ENCODE results near the gene GRID2.

The GRID2 gene

DNA sequence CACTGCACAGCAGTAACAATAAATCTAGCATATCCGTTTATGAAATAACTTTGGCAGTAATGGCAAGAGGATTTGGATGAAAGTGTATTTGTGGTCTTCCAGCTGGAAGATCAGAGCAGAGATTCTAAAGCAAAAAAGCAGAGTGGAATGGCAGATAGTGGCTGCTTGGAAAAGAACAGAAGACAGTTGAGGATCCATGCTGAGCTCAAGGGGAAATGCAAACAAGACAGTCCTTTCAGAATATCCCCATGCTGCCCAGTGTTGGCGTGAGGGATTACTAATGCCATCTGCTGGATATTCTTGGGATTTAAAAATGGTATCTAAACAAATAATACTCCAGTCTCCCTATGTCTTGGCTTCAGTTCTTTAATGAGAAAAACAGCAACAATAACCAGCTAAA, 895.7 kb downstream of the GRID2 start:
- DNase-seq (ENCODE audit: low spot score), result peak; percentile 50

DNA sequence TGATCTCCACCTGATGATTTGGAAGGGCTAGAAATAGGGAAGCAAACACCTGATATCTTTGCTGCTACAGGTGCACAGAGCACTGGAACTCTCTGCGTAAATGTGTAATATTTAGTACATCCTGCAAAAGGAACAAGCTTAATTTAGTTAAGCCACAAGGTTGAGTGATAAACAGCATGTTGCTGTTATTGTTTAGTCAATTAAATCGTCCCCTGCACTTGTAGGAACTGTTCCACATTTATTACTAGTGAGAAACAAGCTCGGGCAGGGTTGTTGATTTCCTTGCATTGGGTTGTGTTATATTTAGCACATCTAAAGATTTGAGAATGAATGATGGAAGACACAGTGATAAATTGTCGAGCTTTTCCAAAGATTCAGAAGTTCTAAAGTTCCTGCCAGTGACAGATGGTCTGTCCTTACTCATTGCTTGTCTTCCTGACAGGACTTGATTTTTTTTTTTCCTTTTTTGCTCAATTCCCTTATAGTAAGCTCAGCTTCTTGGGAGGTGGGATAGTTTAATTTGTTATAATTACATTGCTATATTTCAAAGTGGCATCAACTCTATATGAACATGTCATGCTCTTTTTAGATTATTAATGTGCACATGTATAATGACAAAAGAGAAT, 897.8 kb downstream of the GRID2 start:
- DNase-seq (ENCODE audit: low spot score), result no peak

DNA sequence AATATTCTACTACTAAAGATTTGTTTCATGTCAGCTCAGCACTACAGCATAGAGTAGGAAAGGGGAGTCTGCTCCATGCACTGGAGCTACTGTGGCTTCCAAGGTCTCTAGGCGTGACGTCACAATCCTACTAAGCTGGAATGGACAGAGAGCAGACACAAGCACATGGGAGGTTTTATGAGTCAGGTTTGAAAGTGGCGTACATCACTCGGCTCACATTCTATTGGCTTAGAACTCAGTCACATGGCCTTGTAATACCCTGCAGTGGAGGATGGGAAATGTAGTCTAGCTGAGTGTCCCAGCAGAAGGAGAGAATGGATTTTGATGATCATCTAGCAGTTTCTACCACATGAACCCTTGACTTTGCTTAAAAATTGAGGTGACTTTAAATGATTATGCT, 899.9 kb downstream of the GRID2 start:
- no peak for DNase-seq (ENCODE audit: low spot score)

DNA sequence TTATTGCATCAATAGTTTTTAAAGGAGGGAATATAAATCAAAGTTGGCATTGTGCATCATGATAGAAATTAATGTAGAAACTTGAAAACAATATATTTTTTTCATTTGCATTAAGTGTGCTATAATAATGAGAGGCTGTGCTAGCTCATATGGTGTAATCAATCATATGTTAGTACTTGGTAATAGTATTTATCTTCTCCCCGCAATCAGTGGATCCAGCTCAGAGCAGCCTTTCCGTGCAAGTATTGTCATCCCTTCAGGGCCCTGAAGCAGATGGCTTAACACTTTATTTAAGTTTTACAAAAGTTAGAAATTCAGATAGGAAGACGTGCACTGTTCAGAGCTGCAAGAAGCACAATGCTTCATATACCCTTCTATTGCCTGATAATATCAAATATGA, 908.5 kb downstream of the GRID2 start:
- DNase-seq (ENCODE audit: low spot score), result no peak

DNA sequence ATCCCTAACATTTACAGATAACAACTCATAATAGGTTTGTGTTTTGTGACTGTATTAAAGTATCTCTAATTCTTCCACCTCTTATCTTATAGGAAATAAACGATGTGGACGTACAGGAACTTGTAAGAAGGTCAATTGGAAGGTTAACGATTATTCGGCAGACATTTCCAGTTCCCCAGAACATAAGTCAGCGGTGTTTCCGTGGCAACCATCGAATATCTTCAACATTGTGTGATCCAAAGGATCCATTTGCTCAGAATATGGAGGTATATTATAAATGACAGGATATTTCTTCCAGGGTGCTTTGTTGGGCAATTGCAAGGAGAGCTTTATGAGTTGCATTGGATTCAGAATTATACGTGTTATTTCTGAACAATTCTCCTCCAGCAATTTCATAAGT, 912.9 kb downstream of the GRID2 start:
- no peak for DNase-seq (ENCODE audit: low spot score)

DNA sequence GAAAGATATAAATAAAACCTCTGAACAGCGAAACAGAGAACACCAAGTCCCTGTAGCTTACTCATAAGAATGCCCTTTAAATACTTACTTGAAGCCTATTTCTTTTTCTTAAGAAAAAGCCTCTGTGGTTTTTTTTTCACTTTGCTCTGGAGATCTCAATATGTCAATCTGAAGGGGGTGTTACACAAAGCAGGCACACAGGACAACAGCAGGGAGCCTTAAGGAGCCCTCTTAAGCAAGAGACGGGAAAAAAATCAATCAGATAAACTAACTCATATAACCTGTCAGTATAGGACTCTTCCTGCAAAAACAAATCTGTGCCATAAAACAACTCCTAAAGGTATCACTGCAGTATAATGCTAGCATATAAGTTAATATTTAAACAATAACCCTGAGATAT, 913.7 kb downstream of the GRID2 start:
- no peak for DNase-seq (ENCODE audit: low spot score)

DNA sequence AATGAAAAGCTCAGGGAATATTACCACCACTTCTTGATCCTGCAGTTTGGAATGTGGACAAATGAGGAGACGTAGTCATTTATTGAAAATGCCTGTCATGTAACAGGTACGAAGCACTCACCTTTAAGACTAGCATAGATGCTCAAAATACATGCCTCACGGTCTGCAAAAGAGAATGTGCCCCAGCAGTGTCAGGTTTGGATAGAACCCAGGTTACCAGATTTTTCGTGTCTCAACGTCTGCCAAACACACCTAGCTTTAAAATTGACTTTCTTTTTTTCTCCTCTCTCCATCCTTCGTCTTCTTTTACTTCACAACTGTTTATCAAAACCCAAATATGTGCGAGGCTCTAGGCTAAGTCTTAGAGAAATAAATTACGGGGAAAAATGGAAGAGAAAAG, 918.0 kb downstream of the GRID2 start:
- DNase-seq (ENCODE audit: low spot score), result no peak

DNA sequence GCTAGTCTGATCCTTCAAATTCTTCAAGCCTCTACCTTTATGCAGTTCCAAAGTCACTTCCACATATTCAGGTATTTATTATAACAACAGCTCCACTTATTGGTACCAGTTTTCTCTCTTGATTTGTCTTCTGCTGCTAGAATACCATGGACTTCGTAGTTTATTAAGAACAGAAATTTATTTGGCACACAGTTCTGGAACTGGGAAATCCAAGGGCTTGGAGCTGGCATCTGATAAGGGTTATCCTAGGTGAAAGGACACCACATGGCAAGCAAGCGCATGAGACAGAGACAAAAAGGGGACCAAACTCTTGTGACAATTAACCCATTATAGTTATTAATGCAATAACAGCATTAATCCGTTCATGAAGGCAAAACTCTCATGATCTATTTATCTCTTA, 924.3 kb downstream of the GRID2 start:
- no peak for DNase-seq (ENCODE audit: low spot score)

DNA sequence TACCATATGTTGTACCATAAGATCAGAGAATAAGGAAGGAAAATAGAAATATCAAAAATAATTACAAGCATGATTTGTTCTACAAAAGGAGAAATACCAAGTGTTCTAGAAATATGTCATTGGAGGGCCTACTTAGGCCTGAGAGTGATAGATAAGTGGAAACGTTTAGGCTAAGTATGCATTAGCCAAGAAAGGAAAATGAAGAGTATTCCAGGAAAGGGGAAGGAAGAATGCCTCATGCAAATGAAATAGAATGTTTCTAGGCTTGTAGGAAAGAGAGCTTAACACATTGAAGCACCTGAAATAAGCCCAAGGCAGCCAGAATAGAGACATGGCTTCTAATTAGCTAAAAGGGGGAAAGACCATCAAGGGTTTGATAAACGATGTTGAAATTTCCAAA, 929.1 kb downstream of the GRID2 start:
- DNase-seq (ENCODE audit: low spot score), result no peak

DNA sequence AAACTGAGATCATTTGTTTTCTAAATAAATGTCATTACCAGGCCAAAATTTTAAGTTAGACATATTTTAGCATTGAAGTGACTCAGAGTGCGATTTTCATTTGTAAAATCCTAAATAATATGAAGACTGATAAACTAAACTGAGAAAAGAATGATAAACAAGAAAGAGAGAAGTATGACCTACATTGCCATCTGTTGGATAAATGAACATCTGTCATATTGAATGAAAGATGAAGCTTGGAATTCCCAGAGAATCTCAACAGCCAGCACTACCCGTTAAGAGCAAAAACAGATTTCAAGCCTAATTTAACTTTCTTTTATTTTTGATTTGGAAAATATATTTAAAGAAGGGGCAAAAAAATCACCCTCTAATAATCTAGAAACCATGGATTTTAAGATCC, 933.8 kb downstream of the GRID2 start:
- no peak for DNase-seq (ENCODE audit: low spot score)

DNA sequence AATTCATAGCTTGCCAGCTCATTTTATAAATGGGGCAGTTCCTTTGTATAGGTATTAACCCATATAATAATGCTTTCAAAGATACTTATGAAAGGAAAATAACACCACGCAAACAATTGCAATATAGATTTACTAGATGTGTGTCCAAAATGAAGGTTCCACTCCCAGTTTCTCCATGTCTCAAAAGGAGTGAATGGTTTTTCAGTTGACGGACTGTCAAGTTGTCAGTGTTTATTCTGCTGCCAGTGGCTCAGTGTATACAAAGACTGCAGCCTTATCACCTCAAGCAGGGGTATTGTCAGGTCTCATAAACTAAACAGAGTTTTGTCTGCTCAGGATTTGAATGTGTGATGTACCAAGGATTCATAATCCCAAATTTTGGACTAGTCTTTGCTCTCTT, 939.5 kb downstream of the GRID2 start:
- no peak for DNase-seq (ENCODE audit: low spot score)

DNA sequence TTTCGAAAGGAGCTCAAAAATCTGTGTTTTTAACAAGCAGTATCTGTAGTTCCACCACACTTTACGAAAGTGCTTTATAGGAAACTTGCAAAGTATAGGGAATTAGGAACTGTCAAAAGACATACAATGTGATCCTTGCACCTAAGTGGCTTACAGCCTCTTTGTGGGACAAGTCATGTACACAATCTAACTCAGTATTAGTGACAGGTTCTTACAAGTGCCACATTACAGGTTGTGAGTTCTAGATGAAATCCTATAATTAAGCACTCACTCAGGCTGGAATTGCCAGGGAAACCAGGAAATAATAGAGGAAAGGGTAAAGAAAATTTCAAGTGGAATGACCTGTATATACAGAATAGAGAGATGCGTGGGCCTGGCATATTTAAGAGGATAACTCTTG, 957.4 kb downstream of the GRID2 start:
- DNase-seq (ENCODE audit: low spot score), result no peak

DNA sequence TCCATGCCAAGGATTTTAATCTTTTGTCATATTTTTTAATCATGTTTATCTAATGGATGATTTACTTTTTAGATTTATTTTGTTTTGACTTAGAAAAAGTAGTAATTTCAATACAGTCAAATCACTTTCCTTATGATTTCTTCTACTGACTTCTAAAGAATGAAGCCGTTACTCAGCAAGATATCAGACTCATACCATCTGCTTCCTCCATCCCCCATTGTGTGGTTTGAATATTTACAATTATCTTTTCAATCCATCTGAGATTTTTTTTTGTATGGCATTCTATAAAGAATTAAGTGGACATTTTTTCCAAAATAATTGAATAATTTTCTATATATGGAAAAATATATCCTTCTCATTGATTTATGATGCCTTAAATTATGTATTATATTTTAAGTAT, 959.4 kb downstream of the GRID2 start:
- DNase-seq (ENCODE audit: low spot score), result no peak

DNA sequence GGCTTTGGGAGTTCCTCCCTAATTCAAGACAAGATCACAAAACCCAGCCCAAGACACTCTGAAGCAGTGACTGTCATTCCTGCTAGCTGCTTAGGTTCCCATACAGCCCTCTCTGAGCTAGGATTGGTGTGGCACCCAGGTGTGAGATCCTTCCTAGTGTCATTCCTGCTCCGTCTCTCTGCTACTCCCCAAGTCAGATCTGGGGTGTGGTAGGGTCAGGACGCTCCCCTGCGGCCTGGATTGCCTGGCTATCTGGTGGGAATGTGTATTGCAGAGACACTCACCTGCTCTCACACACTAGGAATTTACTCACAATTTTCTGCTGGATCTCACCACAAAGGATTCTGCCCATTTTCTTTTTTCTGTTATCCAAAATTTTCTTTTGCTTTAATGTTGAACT, 964.0 kb downstream of the GRID2 start:
- DNase-seq (ENCODE audit: low spot score), result no peak

DNA sequence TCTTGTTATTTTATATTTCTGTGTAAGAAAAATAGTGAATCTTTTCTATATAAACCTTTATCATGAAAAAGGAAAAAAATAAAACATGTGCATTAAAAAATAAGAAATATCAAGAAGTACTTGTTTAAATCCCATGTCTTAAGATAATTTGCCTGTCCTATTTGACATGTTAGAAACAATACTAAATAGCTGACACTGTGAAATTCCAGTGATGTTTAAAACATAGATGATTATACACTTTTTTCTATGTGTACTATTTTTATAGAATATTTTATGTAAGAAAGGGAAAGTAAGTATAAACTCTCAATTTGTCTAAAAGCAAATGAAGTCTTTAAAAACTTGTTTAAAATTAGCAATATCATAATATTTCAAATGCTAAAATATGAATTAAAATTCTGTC, 981.6 kb downstream of the GRID2 start:
- DNase-seq (ENCODE audit: low spot score), result no peak

DNA sequence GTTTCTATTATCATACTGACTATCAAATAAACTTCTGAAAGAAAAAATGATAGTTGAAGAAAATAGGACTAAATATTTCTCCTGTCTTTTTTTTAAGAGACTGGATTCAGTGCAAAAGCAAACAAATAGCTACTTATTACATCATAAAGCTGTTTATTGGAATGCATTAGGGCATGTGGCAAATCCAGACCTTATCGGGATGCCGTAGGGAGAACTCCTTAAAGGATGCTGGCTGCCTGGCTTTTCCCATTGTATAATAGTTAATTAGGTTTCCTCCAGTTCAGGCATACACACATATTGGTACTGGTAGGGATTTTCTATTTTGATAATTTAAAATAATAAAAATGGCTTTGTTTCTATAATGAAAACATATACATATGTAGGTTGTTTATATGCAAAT, 985.5 kb downstream of the GRID2 start:
- no peak for DNase-seq (ENCODE audit: low spot score)

DNA sequence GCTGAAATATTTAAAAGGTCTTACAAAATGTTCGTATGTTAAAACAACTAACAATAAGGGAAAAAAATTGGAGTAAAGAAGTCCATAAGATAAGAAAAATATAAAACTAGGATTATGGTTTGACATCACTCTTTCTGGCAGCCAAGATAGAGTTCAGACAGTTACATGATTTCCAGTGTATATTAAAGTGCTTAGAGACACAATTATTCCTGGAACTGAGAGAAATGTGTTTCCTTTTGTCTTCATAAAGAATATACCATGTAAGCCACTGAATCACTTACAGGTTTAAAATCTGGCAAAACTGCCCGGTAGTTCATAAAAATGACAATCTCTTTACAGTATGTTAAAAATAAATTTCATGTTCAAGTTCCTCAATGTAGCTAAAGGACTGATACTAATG, 986.1 kb downstream of the GRID2 start:
- no peak for DNase-seq (ENCODE audit: low spot score)

DNA sequence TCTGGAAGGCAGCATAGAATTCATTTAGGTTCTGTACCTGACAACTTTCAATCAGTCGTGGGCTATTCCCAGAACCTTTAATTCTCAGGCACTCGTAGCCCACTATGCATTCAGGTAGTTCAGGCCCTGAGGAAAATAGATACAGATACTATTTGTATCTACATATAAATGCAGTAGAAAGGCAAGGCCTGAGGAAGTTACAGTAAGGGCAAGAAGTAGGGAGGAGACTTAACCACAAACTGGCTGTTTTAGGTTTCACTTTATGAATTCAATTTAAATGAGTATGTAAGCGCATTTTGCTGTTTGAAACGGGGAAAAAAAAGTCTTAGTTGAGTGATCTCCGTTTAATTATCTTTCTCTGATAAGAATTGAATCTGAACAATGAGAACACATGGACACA, 995.4 kb downstream of the GRID2 start:
- no peak for DNase-seq (ENCODE audit: low spot score)

DNA sequence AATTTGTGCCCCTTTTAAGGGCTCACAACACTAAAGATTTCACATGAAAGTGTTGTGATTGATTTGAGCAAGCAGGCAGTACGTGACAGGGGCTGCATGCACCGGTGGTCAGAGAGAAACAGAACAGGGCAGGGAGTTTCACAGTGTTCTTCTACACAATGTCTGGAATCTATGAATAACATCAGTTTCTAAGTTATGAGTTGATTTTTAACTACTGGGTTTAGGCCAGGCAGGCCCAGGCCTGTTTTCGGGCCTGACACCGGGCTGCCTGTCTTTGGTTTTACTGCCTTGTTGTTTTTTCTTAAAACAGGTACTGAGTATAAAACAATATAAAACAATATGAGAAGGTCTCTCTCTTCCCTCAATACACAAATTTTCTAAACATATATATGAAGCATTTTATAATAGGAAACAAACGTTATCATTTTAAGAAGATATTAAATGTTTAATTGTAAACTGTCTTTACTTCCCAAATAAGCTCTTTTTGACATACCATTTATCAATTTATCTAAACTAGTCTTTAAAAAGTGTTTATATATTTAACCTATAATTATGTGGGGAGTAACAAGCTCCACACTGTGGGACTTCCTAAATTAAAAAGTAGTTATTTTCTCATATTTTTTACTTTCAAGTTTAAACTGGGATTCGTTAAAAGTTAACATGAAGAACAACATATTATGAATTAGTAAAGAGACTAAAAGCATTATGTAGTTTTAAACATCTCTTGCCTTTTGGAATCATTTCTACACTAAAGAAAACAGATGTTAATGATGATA, 997.2 kb downstream of the GRID2 start:
- peak; percentile 43 for DNase-seq (ENCODE audit: low spot score)

DNA sequence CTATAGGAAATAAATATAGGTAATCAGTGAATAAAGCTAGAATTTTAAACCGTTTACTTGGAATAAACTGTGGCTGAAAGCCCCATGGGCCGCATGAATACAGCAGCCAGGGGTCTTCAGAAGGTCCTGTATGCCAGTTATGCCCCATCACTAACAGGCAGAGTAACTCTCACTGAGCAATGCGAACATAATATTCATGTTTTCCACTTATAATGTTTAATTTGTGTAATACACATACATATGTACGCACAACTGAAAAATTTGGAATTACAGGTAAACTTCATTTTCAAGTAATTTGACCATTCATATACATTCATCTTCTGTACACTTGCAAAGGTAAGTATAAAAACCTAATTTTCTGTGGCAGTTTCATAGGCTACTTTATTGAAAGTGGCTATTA, 998.5 kb downstream of the GRID2 start:
- no peak for DNase-seq (ENCODE audit: low spot score)

DNA sequence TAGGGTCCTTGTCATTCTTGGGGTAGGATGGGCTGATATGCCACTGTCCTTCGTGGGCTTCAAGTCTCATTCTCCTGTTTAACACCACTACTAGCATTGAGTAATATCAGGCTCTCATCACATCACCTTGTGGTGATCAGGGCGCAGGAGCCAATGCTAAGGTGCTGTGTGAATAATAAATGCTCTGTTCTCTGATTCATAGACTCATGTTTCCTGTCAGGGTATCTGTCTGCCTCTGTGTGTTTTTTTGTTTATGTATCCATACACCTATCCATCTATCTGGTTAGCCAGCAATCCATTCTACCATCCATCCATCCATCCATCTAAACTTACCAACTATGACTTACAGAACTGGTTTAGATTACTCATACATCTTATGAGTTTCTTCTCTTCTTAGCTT, 999.7 kb downstream of the GRID2 start:
- peak; percentile 13 for DNase-seq (ENCODE audit: low spot score)

DNA sequence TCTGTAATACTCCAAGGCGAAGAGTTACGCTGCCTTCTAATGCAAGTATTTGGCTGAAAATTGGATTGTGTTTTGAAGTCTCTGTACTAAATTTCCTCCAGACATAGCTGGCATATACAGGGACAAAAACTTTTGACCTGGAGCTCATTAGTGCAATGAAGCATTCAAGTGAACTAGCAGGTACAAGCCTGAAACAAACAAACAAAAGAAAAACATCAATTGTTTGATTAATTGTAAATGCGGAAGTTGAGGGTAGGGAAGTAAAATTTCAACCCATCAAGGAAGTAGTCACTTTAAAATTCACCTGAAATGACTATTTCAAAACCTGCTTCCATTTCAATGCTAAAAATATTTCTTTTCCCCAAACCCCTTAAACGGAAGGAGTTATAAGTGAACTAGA, 1008.5 kb downstream of the GRID2 start:
- DNase-seq (ENCODE audit: low spot score), result no peak

DNA sequence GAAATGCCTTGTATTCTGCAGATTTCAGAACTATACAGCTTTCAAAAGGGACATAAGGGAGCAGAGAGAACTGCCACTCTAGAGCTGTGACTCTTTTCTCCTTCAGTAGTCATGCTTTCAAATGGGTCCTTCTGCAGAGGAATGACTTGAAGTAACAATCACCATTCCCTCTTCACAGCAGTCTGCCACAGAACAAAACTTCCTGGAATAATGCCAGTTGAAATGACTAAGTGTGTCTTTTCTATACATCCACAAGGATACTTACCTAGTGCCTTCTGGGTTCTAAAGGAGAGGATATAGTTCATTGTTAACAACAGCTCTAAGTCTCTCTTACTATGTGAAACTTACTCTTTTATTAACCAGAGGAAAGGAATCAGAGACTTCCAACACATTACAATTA, 1009.4 kb downstream of the GRID2 start:
- peak; percentile 26 for DNase-seq (ENCODE audit: low spot score)

DNA sequence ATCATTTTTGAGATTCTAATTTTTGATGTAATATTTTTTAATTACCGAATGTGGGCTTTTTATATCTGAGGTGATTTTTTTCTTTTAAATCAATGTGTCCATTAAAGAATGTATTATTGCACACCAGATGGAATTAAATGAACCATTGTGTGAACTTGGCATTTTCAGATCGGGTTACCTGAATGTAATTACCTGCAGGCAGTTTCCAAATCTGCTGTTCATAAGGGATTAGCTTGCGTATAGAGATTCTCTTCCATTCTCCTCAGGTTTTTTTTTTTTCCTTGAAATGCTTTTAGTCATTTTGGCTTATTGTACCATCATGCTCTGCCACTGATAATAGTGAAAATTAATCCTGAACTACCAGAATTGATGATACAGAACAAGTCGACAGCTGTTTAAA, 1013.3 kb downstream of the GRID2 start:
- no peak for DNase-seq (ENCODE audit: low spot score)

Data from kidney tubule cell (primary cell).